NCI-H524 (cell line): Measurements from ENCODE around the gene LNP1.
"Not testable (repeated sequence)": the region's sequence is repeated elsewhere in the genome, so short reads cannot be mapped to it uniquely, and the experiment has no call there.

Source experiments
- DNase-seq, 2 experiments: peaks; one replicate each; lab custom pipeline; 2025; lab: John Stamatoyannopoulos, UW

The LNP1 gene, protein sequence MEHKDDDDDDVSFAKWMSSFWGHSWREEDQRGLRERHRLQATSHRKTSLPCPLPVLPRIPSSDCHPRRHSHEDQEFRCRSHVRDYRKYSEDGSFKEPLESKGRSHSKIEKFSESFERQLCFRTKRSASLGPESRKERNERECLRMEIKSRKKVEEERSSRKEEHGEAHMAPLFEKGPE

DNA sequence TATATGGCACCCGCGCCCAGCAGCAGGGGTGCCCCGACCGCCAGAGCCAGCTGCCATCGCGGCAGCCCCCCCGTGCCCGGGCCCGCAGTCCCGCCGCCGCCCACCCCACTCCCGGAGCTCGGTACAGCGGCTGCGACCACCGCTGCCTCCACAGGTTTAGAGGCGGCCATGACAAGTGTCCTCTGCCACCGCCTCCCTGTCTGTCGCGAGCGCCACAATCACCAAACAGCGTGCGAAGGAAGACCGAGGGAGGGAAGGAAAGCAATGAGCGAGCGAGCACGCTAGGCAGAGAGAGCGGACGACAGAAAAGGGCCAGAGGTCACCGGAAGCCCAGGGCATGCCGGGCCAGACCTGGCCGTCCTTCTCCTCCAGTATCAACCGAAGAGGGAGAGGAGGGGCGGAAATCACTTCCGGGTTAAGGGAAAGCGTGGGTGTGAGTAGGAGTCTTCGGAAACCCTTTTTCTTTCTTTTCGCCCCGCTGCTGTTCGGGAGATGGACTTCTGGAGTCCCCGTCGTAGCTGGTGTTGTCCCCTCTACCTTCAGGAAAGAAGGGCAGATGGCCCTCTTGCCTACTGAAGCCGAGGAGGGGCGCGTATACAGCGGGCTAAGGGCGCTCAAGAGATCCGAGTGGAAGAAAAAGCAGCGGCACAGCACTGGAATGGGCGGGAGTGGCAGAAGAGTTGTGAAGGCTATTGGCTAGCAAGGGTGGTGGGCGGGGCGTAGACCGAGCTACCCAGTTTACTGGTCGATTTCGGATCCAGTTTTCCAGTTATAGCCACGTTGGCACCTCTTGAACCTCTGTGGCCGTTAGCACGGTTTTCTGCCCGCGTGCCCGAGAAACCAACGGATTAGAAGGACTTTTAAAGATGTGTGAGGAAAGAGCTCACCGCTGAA, at the start of gene LNP1, which contains the start of gene TOMM70:
TSS of gene LNP1 (plus strand) at position 760 of the 894 bp plus-strand sequence. CDS start 28,191 bp downstream, outside the sequence.
TSS of gene TOMM70 (minus strand) at position 310 of the 894 bp plus-strand sequence. CDS start at position 170, 140 bp downstream.
- peak; percentile 100 for DNase-seq

DNA sequence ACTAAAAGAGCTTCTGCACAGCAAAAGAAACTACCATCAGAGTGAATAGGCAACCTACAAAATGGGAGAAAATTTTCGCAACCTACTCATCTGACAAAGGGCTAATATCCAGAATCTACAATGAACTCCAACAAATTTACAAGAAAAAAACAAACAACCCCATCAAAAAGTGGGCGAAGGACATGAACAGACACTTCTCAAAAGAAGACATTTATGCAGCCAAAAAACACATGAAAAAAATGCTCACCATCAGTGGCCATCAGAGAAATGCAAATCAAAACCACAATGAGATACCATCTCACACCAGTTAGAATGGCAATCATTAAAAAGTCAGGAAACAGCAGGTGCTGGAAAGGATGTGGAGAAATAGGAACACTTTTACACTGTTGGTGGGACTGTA, 49.6 kb upstream of the LNP1 start:
- not testable (repeated sequence) for DNase-seq

DNA sequence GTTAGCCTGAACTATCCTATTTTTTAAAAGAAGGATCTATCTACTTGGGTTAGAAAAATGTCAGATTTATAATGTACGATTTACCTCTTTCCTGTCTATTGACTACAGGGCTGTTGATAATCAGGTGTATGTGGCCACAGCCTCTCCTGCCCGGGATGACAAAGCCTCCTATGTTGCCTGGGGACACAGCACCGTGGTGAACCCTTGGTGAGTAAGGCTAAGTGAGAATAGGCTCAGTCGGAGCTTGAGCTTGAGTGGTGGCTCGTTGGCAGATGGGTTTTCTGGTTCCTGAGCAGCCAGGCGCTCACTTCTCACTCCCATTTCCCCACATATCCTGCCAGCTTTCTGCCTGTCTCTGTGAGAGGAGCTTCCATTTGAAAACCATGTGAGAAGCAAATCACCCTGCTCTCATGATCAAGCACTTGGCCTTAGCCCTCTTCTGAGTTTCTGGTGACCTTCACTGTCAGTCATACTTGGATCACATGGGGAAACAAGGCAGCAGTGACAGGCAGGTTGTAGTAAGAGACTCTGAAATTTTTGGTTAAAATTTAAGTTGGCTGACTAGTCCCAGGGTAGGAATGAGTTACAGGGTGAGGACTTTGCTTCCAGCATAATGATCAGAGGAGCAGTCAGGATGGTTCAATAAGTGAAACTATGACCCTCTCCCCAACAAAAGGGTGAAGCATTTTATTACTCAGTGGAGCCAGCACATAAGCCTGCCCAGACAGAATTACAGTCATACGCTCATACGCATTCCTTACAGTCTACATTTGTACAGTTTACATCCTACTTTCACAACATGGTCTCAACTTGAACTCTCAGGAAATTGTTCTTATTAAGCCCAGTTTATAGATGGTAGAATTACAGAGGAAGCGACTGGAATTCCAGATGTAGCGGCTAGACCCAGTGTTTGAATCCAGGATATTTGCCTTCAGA, 48.8 kb upstream of the LNP1 start:
- no peak for DNase-seq

DNA sequence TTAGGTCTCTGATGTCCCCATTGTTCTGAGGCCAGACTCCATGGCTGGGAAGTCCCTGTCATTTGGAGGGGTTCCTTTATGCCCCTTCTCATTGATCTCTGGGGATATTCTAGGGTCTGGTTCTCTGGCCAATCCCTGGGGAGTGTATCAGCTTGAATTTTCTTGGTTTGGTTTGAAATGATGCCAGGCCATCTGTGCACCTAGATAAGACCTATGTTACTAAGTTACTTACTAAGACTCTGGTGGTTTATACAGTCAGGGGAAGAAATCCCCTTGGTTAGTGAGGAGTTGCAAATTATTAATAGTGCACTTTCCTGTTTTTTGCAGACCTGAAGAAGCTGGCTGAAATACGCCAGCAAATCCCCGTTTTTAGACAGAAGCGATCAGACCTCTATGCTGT, 46.5 kb upstream of the LNP1 start:
- DNase-seq = peak; percentile 54 to 81

DNA sequence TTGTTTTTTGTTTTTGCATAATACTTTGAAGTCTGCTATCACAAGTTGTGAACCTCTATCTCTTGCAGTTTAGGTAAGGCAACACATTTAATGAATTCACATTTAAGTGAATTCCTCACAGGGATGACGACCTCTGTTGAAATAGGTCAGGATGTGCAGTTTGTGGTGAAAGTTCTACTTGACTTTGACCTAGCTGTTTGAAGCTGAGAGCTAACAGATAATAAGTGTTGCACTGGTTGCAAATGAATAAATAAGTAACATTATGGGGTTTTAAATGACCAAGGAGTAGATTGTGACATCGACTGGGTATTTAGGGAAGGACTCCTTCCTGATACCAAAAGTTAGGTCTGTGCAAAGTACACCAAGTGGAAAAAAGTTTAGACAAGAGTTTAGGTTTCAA, 42.9 kb upstream of the LNP1 start:
- no peak for DNase-seq

DNA sequence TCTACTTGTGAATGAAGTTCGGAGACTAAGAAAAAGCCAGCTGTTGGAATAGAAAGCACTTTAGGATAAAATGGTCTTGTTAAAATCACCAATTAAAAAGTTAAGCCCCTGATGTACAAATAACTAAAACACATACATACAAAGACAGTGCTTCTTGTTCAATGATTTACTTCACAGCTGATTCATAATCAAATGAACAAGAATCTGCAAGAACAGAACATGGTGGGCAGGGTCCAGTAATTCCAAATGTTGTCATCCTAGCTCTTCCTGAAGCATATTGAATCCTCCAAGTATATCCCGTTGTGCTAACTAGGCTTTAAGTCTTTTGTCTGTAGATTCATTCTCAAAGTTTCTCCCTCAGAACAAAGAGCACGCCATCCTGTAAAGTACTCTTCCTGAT, 42.3 kb upstream of the LNP1 start:
- no peak for DNase-seq

DNA sequence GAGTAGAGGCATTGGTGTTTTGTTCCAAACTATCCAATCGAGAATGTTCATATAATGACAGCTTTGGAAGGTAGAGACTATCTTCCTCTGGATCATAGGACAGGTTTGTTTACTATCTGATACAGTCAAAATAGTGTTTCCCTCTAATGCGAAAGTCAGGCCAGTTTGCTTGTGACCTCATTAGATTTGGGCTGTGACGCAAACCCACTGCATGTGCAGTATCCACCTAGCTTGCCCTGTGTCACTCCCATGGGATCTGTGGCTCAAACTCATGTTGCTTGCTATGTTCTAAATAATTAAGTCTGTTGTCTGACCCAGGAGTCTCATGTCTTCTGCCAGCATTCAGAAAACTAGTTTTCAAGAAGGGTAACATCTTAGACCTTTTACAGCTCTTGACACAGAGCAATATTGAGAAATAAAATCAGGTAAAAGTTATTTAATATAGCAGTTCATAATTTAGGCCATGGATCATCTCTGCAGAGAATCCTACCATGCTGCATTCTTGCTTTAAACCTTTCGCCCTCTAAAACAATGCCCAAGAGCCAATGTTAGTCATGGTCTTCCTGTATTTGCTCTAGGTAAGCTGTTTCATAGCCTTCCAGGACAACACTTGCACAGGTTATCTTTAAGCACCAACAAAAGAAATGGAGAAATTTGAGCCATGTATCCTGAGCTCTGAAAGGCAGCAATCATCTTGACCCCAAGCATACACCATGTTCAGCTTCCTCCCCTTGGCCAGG, 40.4 kb upstream of the LNP1 start:
- no peak for DNase-seq

DNA sequence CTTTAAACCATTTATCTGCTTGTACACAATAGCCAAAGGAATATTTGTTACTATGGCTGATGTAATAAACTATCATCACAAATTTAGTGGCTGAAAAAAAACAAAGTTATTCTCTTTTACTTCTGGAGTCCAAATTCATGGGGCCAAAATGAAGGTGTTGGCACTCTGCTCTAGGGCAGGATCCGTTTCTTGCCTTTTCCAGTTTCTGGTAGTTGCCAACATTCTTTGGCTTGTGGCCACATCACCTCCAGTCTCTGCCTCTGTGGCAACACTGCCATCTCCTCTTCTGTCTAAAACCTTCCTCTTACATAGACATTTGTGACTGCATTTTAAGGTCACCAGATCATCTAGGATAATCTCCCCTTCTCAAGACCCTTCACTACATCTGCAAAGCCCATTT, 39.4 kb upstream of the LNP1 start:
- DNase-seq = no peak

DNA sequence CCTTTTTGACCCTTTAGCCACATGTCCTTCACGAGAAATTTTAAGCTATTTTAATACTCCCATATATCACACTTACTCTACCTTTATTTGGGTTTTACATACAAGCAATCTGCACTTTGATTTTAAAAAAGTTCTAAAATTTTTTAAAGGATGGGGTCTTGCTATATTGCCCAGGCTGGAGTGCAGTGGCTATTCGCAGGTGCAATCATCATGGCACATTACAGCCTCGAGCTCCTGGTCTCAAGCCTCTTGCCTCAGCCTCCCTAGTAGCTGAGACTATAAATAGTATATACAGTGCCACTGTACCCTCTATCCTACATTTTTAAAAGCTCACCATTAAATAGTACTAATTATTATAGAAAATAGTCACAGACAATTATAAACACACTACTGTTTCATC, 36.9 kb upstream of the LNP1 start:
- DNase-seq = no peak

DNA sequence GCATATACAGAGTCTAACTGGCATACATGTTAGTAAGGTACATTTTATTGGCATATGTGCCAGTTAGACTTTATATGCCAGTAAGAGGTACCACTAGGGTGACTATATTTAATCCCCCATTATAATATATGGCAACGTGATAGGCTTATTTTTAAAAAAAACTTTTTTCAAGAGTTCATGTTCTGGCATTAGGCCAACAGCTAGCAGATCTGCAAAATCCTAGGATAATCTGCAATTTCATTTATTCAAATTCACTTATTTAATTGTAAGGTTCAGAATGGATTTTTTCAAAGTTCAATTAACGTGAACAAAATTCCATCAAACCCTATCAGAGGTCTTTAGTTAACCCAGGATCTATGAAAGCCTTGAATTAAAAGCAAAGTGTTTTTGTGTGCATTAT, 34.9 kb upstream of the LNP1 start:
- no peak for DNase-seq

DNA sequence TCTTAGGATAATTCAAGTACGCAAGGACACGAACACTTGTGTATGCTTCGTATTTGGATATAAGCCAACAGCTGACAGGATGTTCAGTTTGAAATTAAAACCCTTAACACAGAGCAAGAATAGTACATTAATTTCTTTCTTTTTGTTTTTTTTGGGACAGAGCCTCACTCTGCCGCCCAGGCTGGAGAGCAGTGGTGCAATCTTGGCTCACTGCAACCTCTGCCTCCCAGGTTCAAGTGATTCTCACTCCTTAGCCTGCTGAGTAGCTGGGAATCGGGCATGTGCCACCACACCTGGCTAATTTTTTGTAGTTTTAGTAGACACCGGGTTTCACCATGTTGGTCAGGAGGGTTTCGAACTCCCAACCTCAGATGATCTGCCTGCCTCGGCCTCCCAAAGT, 32.9 kb upstream of the LNP1 start:
- no peak for DNase-seq

DNA sequence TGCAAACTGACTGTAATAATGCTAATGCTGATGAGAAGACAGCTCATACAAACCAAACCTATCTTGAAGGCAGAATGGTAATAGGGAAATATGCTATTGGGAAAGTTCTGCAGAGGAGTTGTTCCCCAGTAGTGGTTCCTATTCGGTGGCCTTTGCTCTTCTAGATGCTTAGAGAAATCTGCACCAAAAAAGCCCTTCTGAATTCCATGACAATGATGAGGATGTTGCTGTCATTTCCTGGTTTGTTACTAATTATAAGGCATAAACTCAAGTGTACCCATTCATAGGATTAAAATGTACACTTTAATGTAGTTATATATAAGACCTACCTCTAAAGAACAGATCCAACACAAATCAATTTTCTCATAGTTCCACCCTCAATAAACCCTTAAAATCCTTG, 30.6 kb upstream of the LNP1 start:
- DNase-seq = no peak

DNA sequence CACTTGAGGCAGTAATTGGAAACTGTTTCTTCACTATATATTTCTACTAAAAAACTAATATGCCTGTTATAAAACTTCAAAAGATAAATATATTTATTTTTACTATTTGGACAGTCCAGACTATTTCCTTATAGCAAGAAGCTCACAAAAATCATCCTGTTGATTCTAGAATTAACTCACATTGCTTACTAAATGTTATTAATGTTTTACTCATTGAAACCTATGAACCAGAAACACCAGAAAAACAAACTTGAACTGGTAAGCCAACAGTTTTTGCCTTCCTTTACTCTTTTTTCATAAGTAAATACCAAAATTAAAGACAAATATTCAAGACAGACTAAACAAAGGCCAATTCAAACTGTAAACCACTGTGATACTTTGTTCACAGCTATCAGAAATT, 26.8 kb upstream of the LNP1 start:
- DNase-seq = no peak

DNA sequence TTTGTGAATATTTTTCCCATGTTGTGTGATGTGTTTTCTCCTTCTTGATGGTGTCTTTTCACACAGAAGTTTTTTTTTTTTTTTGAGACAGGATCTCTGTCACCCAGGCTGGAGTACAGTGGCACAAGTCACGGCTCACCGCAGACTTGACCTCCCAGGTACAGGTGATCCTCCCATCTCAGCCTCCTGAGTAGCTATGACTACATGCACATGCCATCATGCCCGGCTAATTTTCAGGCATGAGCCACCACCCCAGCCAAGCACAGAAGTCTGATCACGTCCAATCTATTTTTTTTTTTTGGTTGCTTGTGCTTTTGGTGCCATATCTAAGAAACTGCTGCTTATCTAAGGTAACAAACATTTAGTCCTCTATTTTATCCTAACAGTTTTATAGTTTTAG, 25.0 kb upstream of the LNP1 start:
- no peak for DNase-seq

DNA sequence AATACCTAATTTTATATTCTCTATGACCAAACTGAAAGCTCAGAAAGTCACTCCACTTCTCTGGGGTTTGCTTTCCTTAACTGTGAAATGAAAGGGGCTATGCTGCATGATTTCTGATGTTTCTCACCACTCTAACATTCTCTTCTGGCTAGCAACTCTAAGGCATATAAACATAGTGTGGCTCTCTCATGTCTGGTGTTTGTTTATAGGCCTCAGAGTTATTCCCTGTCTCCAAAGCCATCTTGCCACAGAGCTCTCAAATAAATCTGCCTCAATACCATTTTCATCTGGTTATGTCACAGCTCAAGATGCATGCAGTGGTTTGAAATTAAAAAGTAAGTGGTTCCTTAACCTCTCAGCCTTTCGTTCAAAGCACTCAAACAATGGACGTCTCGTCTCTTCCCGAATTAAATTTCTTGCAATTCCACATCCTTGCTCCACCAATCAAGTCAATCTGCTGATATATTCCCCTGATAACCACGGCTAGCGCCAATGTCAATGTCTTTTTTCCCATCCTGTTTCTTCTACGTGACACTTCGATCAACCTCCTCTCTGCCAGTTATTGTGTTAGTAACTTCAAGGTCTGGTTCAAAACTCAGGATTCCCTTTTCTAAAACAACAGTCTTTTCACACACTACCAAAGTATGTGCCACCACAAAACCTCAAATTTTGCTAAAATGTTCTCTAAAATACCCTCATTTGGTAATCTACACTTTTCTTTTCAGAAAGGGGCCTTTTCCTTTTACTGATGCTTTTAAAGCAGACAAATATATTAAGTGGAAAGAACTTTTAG, 16.4 kb upstream of the LNP1 start:
- DNase-seq = no peak

DNA sequence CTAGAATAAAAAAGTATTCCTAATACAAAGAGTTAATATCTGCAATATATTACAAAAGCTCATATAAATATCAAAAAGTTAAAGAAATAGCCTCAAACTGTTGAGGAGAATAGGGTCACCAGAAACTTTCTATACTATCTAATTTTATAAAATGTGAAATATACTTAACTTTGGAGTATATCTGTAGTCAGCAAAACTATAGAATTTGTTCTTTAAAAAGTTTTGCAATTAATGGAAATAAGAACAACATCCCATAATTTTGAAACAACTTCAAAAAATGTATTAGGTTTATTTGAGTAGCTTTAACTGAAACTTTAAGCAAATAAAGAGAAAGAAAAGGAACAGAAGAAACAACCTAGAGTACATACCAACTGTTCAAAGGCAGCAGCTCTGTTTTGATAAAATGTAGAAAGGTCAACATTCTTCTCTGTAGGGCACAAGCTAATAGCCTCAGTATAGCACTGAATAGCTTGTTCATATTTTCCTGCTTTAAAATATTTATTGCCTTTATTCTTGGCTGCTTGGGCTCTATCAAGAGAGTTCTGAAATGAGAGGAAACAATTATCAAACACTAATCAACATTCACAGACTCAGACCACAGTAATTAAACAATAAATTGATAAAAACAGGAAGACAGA, 14.8 kb upstream of the LNP1 start:
- no peak for DNase-seq

DNA sequence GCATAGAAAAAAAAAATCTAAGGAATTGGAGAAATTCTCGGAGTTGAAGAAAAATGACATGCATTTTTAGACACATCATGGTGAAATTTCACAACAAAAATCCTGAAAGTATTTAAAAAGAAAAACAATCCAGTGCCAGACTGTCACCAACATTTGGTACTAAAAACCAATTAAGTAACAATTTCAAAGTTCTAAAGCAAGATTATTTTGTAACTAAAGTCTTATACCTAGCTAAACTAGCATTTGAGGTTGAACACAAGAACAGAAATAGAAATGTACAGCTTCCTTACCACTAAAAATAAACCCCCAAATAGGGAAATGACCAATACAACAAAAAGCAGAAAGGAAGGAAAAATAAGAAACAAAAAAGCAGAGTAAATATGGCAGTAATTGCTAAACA, 12.3 kb upstream of the LNP1 start:
- DNase-seq = no peak

DNA sequence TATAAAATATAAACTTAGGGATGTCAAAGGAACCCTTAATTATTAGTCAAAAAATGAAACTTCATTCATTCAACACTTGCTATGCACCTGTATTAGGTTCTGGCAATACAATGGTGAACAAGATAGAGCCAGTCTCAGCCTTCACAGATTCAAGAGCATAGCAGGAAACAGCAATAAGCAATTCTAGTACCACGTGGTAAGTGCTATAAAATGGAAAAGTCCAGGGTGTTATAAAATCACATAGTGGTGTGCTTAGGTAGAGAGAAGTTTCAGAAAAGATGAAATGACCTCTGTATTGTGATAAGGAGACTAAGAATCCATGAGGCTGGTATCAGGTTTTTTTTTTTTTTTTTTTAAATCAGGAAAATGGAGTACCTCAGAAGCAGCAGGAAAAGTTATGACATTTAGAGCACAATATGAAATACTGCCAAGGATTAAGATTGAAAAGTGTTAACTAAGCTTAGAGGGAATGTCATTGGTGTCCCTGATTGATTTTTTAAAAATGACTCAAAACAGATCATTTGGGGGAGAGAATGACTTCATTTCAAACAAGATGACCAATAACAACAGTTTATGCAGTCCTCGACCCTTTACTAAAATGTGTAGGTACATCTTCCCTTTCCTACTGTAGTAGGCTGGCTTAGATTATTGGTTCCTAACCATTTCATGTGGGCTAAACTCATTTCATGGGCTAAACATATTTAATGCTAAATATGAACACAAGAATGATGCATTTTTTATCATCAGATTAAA, 5.5 kb upstream of the LNP1 start:
- DNase-seq = no peak

DNA sequence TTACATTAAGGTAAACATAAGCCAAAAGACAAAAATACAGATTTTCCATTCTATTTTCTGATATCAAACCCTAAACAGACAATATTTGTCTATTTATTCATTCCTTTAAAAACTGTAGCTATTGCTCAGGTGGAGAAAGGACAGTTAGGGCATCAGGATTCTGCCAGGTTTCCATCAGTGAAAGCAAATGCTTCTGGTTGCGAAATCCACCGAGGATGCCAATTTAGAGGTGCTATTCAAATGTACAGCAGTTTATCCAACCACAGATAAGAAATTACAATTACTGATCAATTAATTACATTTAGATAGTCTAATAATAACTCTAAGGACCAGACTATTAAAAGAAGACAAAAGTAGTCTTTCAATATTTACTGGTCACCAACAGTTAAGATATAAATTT, 4.4 kb upstream of the LNP1 start:
- no peak for DNase-seq
